Duodenal mucosa (tissue), 2 donors: ENCODE data around the gene ACR.

ENCODE experiments used
- H3K27ac ChIP-seq: one replicate; pipeline ENCODE4 v1.7.0; 2013; ENCODE audit warnings: low read depth, low read length
- H3K27me3 ChIP-seq, 2 donors: one replicate each; pipeline ENCODE4 v1.7.0; 2013; ENCODE audit warnings: low read length in 2 of 2, control low read depth in 1 of 2; ENCODE audit not compliant: insufficient read depth in 2 of 2, control insufficient read depth in 1 of 2
- H3K36me3 ChIP-seq, 2 donors: one replicate each; pipeline ENCODE4 v1.7.0; 2013; ENCODE audit warnings: low read length in 2 of 2, control low read depth in 1 of 2; ENCODE audit not compliant: insufficient read depth in 2 of 2, control insufficient read depth in 1 of 2
- H3K4me1 ChIP-seq, 2 donors: one replicate each; pipeline ENCODE4 v1.7.0; 2013; ENCODE audit warnings: low read length in 2 of 2, control low read depth in 1 of 2; ENCODE audit not compliant: insufficient read depth in 2 of 2, control insufficient read depth in 1 of 2
- H3K4me3 ChIP-seq, 2 donors: one replicate each; pipeline ENCODE4 v1.7.0; 2013; ENCODE audit warnings: low read length in 2 of 2, low read depth in 1 of 2
- H3K9ac ChIP-seq, 2 donors: one replicate each; pipeline ENCODE4 v1.7.0; 2013; ENCODE audit warnings: low read length in 2 of 2, low read depth in 1 of 2
- H3K9me3 ChIP-seq, 2 donors: one replicate each; pipeline ENCODE4 v1.7.0; 2013; ENCODE audit warnings: low read length in 2 of 2, control low read depth in 1 of 2; ENCODE audit not compliant: control insufficient read depth in 1 of 2

ACR gene

GRCh38 chr22:50717709-50718351 lies 20.2 kb upstream of the ACR start:
- no peaks in the 10 kb centered on the region for H3K36me3 ChIP-seq
- no peak overlapping the region for H3K9ac ChIP-seq
- H3K4me3 ChIP-seq = no peak overlapping the region
- H3K9me3 ChIP-seq = no peaks in the 10 kb centered on the region
- H3K27me3 ChIP-seq = no peaks in the 10 kb centered on the region
- H3K27ac ChIP-seq = no peak overlapping the region
- H3K4me1 ChIP-seq = peaks cover 6 to 11% of the 10 kb centered on the region in 2 donors

DNA sequence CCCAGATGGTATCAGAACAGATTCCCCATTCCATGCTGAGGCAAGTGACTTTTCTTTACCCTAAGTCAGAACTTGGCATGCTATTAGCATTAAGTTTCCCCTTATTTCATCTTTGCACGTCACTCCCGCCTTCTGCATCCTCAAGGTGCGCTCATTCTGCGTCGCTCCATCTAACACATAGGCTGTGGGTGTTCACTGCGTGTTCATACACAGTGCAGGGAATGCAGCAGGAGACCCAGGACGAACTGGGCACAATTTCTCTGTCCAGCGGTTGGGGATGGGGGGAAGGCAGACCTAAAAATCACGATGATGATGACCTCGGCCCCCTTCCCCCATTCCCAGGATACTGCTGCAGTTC lies 19.7 kb upstream of the ACR start:
- Histone ChIP-seq H3K9me3 (no peaks in the 10 kb centered on the region), H3K9ac (no peak overlapping the region), H3K4me3 (no peak overlapping the region), H3K36me3 (no peaks in the 10 kb centered on the region), H3K27me3 (no peaks in the 10 kb centered on the region), H3K4me1 (peaks cover 6 to 8% of the 10 kb centered on the region in 2 donors), H3K27ac (no peak overlapping the region)

GRCh38 chr22:50719814-50720300 lies 18.1 kb upstream of the ACR start:
- H3K4me1 ChIP-seq = no peaks in the 10 kb centered on the region
- no peaks in the 10 kb centered on the region for H3K9me3 ChIP-seq
- H3K27ac ChIP-seq = no peak overlapping the region
- H3K9ac ChIP-seq = no peak overlapping the region
- H3K36me3 ChIP-seq = no peaks in the 10 kb centered on the region
- H3K27me3 ChIP-seq = no peaks in the 10 kb centered on the region
- H3K4me3 ChIP-seq = no peak overlapping the region

DNA sequence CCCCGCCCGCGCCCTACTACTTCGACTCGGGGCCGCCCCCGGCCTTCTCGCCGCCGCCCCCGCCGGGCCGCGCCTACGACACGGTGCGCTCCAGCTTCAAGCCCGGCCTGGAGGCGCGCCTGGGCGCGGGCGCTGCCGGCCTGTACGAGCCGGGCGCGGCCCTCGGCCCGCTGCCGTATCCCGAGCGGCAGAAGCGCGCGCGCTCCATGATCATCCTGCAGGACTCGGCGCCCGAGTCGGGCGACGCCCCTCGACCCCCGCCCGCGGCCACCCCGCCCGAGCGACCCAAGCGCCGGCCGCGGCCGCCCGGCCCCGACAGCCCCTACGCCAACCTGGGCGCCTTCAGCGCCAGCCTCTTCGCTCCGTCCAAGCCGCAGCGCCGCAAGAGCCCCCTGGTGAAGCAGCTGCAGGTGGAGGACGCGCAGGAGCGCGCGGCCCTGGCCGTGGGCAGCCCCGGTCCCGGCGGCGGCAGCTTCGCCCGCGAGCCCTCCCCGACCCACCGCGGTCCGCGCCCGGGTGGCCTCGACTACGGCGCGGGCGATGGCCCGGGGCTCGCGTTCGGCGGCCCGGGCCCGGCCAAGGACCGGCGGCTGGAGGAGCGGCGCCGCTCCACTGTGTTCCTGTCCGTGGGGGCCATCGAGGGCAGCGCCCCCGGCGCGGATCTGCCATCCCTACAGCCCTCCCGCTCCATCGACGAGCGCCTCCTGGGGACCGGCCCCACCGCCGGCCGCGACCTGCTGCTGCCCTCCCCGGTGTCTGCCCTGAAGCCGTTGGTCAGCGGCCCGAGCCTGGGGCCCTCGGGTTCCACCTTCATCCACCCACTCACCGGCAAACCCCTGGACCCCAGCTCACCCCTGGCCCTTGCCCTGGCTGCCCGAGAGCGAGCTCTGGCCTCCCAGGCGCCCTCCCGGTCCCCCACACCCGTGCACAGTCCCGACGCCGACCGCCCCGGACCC lies 17.4 kb upstream of the ACR start:
- Histone ChIP-seq H3K4me3 (no peak overlapping the region), H3K27ac (no peak overlapping the region), H3K4me1 (no peaks in the 10 kb centered on the region), H3K27me3 (no peaks in the 10 kb centered on the region), H3K9me3 (no peaks in the 10 kb centered on the region), H3K36me3 (no peaks in the 10 kb centered on the region), H3K9ac (no peak overlapping the region)

DNA sequence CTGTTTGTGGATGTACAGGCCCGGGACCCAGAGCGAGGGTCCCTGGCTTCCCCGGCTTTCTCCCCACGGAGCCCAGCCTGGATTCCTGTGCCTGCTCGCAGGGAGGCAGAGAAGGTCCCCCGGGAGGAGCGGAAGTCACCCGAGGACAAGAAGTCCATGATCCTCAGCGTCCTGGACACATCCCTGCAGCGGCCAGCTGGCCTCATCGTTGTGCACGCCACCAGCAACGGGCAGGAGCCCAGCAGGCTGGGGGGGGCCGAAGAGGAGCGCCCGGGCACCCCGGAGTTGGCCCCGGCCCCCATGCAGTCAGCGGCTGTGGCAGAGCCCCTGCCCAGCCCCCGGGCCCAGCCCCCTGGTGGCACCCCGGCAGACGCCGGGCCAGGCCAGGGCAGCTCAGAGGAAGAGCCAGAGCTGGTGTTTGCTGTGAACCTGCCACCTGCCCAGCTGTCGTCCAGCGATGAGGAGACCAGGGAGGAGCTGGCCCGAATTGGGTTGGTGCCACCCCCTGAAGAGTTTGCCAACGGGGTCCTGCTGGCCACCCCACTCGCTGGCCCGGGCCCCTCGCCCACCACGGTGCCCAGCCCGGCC lies 16.7 kb upstream of the ACR start:
- Histone ChIP-seq H3K9ac (no peak overlapping the region), H3K36me3 (no peaks in the 10 kb centered on the region), H3K4me1 (no peaks in the 10 kb centered on the region), H3K27me3 (no peaks in the 10 kb centered on the region), H3K4me3 (no peak overlapping the region), H3K27ac (no peak overlapping the region), H3K9me3 (no peaks in the 10 kb centered on the region)

DNA sequence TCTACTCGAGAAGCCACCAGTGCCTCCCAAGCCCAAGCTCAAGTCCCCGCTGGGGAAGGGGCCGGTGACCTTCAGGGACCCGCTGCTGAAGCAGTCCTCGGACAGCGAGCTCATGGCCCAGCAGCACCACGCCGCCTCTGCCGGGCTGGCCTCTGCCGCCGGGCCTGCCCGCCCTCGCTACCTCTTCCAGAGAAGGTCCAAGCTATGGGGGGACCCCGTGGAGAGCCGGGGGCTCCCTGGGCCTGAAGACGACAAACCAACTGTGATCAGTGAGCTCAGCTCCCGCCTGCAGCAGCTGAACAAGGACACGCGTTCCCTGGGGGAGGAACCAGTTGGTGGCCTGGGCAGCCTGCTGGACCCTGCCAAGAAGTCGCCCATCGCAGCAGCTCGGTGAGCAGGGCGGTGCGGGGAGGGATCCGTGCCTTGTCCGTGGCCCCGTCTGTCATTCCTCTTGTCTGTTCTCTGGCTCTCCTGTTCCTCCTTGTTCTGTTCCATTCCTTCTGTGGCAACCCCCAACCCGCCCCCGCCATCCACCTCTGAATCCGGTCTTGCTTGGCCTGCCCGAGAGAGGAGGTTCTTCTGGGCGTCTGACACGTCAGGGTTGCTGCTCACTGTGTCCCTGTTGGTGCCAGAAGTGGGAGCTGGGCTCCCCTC lies 15.8 kb upstream of the ACR start:
- Histone ChIP-seq H3K27ac (no peak overlapping the region), H3K4me3 (no peak overlapping the region), H3K36me3 (no peaks in the 10 kb centered on the region), H3K9ac (no peak overlapping the region), H3K9me3 (no peaks in the 10 kb centered on the region), H3K4me1 (no peaks in the 10 kb centered on the region), H3K27me3 (no peaks in the 10 kb centered on the region)

GRCh38 chr22:50722716-50723428 lies 15.1 kb upstream of the ACR start:
- no peaks in the 10 kb centered on the region for H3K4me1 ChIP-seq
- no peak overlapping the region for H3K4me3 ChIP-seq
- no peaks in the 10 kb centered on the region for H3K36me3 ChIP-seq
- H3K9me3 ChIP-seq = no peaks in the 10 kb centered on the region
- no peak overlapping the region for H3K9ac ChIP-seq
- H3K27me3 ChIP-seq = no peaks in the 10 kb centered on the region
- H3K27ac ChIP-seq = no peak overlapping the region

DNA sequence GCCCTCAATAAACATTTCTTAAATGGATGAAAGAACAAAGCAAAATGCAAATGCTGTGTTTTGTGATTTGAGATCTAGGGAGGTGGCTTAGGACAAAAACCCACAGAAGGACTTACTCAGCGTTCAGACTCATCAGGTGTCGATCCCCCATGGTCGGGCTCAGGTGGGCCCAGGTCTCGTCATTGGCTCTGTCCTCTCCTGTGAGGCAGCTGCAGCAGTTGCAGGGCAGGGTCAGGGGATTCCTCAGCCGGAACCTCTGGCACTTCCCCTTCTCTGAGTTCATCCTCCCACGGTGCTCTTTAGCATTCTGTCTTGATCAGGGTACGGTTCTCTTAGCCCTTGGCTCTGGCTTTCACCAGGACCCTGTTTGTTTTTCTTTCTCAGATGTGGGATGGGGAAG lies 14.0 kb upstream of the ACR start:
- Histone ChIP-seq H3K9ac (no peak overlapping the region), H3K9me3 (no peaks in the 10 kb centered on the region), H3K4me3 (no peak overlapping the region), H3K27ac (no peak overlapping the region), H3K36me3 (no peaks in the 10 kb centered on the region), H3K27me3 (no peaks in the 10 kb centered on the region), H3K4me1 (no peaks in the 10 kb centered on the region)

GRCh38 chr22:50724616-50725015 lies 13.4 kb upstream of the ACR start:
- H3K4me1 ChIP-seq = peaks cover 0 to 3% of the 10 kb centered on the region in 2 donors
- H3K9me3 ChIP-seq = no peaks in the 10 kb centered on the region
- H3K4me3 ChIP-seq = no peak overlapping the region
- H3K27ac ChIP-seq = no peak overlapping the region
- H3K27me3 ChIP-seq = no peaks in the 10 kb centered on the region
- H3K36me3 ChIP-seq = no peaks in the 10 kb centered on the region
- no peak overlapping the region for H3K9ac ChIP-seq
